ENCODE results near the gene TMEM182.

- no peak for TF ChIP-seq CTCF (IDR thresholded peaks at IDR 0.05)
- TF ChIP-seq POLR2A (IDR thresholded peaks at IDR 0.05), result no peak
Measured at GRCh38 chr2:102803897-102804217, 42.0 kb downstream of the TMEM182 start.

Measured in lower leg skin (tissue), 3 donors.